ENCODE measurements around the gene MAFG. TPM values are rescaled to one million over a fixed set of nuclear protein-coding genes. Genes with fewer than 3 reads are reported as not detected.

The MAFG gene
- total RNA-seq, 1 experiment from 2014 or later = 22.9 TPM

DNA sequence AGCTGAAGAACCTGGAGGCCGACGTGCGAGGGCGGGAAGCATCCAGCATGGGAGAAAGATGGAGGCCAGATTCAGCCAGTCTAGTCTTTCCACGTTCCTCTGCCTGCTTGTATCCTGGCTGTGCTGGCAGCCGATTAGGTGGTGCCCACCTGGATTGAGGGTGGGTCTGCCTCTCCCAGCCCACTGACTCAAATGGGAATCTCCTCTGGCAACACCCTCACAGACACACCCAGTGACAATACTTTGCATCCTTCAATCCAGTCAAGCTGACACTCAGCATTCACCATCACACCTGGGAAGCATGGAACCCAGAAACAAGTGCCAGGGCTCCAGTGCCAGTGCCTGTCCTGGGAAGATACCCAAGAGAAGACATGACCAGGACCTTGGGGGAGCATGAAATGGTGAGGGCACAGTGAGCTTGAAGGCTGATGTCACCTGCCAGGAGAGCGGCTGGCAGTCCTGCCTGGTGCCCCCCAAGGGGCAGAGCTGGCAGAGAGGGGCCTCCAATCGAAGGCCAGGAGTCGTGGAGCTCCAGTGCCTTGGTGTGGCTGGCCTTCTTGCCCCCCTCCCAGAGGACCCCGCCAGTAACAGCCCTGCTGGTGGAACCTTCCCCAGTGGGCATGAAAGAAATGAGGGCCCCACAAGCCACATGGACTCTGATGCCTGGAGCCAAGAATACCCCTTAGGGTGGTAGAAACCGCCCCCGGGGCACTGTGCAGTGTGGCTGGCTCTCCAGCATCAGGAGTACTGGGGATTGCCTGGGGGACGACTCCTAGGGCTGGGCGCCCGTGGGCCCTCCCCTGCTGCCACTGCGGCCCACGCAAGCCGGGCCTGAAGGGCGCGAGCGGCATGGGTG is 26.1 kb downstream of the MAFG start:
- no peaks in the 10 kb centered on the region for H4K20me1 ChIP-seq (ENCODE audit: low read length)
- ATAC-seq (no peak), DNase-seq (no peak)
- peaks cover 12% of the 10 kb centered on the region; the same call in 1 of the 2 replicates for H3K79me2 ChIP-seq (ENCODE audit: low read length)
- no peaks in the 10 kb centered on the region for H3K9me3 ChIP-seq (ENCODE audit: low read length)
- peaks cover 18% of the 10 kb centered on the region for H3F3A ChIP-seq (ENCODE audit: low read length, unreplicated experiment)
- no peaks in the 10 kb centered on the region for H3K27me3 ChIP-seq (ENCODE audit: low read length)
- no peak overlapping the region for H3K4me2 ChIP-seq (ENCODE audit: low read length)
- CTCF ChIA-PET = no interaction called here
- peaks cover 6% of the 10 kb centered on the region; the same call in 1 of the 2 replicates for H3K36me3 ChIP-seq (ENCODE audit: low read depth, low read length)
- no peak overlapping the region for H3K27ac ChIP-seq (ENCODE audit: low read length)
- TF ChIP-seq, protein P1, sequence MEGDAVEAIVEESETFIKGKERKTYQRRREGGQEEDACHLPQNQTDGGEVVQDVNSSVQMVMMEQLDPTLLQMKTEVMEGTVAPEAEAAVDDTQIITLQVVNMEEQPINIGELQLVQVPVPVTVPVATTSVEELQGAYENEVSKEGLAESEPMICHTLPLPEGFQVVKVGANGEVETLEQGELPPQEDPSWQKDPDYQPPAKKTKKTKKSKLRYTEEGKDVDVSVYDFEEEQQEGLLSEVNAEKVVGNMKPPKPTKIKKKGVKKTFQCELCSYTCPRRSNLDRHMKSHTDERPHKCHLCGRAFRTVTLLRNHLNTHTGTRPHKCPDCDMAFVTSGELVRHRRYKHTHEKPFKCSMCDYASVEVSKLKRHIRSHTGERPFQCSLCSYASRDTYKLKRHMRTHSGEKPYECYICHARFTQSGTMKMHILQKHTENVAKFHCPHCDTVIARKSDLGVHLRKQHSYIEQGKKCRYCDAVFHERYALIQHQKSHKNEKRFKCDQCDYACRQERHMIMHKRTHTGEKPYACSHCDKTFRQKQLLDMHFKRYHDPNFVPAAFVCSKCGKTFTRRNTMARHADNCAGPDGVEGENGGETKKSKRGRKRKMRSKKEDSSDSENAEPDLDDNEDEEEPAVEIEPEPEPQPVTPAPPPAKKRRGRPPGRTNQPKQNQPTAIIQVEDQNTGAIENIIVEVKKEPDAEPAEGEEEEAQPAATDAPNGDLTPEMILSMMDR (conservative IDR thresholded peaks at IDR 0.05; ENCODE audit: low read depth, low read length) = no peak
- TF ChIP-seq EZH2phosphoT487 (IDR thresholded peaks at IDR 0.05; ENCODE audit: borderline replicate concordance, low read length) (no peak), EZH2 (IDR thresholded peaks at IDR 0.05; ENCODE audit: low read length, unreplicated experiment) (no peak)
- no peaks in the 10 kb centered on the region for H3K9me2 ChIP-seq (replicated peaks; ENCODE audit: low read length)
- H3K9ac ChIP-seq (ENCODE audit: low read length) = no peak overlapping the region
- H3K4me1 ChIP-seq (ENCODE audit: insufficient read depth, low read length) = peaks cover 32% of the 10 kb centered on the region
- no peak overlapping the region for H2AFZ ChIP-seq (ENCODE audit: low read length)
- no peak overlapping the region for H3K4me3 ChIP-seq (ENCODE audit: low read length)
- POLR2A ChIA-PET (ENCODE audit: unreplicated experiment) = no interaction called here
- intact Hi-C loops (cut with micrococcal nuclease) = no loop called here
- BruUV-seq (replicated peaks) = TSS peak; percentile 16

DNA sequence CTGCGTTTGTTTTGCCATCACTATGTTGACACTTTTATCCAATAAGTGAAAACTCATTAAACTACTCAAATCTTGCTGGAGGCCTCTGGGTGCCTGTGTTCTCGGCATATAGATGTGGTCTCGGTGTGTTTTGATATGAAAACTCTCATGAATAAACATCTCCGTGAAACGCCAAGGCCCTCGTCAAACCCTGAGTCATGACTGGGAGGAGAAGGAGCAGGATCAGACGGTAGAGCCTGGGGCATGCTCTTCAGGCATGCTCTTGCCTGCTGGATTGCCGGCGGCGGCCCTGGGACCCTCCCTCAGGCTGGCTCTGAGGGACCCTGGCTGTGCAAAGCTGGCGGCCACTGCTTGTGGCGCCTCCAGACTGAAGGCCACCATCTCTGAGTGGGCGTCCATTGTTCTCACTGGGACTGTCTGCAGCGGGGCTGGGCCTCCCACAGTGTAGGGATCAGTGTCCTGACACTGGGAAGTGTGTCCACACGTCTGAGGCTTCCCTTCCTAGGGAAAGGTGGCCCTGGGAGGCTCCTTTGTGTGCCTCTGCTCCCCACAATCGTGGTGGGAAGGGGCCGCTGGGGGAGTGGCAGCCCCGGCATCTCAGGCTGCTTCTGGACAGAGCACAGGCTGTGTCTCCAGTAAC is 27.2 kb downstream of the MAFG start:
- peaks cover 10% of the 10 kb centered on the region for H3K36me3 ChIP-seq (ENCODE audit: low read depth, low read length)
- H3K27me3 ChIP-seq (ENCODE audit: low read length) = no peaks in the 10 kb centered on the region
- H3K9me2 ChIP-seq (replicated peaks; ENCODE audit: low read length) = no peaks in the 10 kb centered on the region
- DNase-seq (no peak), ATAC-seq (no peak)
- no peaks in the 10 kb centered on the region for H3K9me3 ChIP-seq (ENCODE audit: low read length)
- H3K27ac ChIP-seq (ENCODE audit: low read length) = peak overlapping the region; percentile 100; the same call in 1 of the 2 replicates
- H3K4me3 ChIP-seq (ENCODE audit: low read length) = no peak overlapping the region
- BruUV-seq (replicated peaks) = no TSS peak
- no peak overlapping the region for H3K4me2 ChIP-seq (ENCODE audit: low read length)
- ChIA-PET POLR2A (ENCODE audit: unreplicated experiment) (no interaction called here), CTCF (no interaction called here)
- H2AFZ ChIP-seq (ENCODE audit: low read length) = no peak overlapping the region
- peaks cover 18% of the 10 kb centered on the region for H3F3A ChIP-seq (ENCODE audit: low read length, unreplicated experiment)
- intact Hi-C loops (cut with micrococcal nuclease) = no loop called here
- peaks cover 34% of the 10 kb centered on the region for H3K4me1 ChIP-seq (ENCODE audit: insufficient read depth, low read length)
- H4K20me1 ChIP-seq (ENCODE audit: low read length) = no peaks in the 10 kb centered on the region
- no peak for TF ChIP-seq EZH2 (IDR thresholded peaks at IDR 0.05; ENCODE audit: low read length, unreplicated experiment)
- TF ChIP-seq, protein P1 (conservative IDR thresholded peaks at IDR 0.05; ENCODE audit: low read depth, low read length) = no peak
- no peak for TF ChIP-seq EZH2phosphoT487 (IDR thresholded peaks at IDR 0.05; ENCODE audit: borderline replicate concordance, low read length)
- peaks cover 16% of the 10 kb centered on the region for H3K79me2 ChIP-seq (ENCODE audit: low read length)
- no peak overlapping the region for H3K9ac ChIP-seq (ENCODE audit: low read length)
